Right atrium auricular region (tissue), 2 donors: Measurements from ENCODE around the gene ITSN1. TPM values are rescaled to one million over a fixed set of nuclear protein-coding genes. Genes with fewer than 3 reads are reported as not detected.

Experiments used
- DNase-seq: peaks from one replicate; pipeline ENCODE4 v3.0.0-alpha.2; 2019; ENCODE audit warnings: low spot score
- H3K27ac ChIP-seq, 2 donors: fragments of 200-600 bp; sonication (generic); 1 replicate in 1 of 2; 2 replicates in 1 of 2; pipeline ENCODE4 v1.5.1; 2016 to 2019
- H3K27me3 ChIP-seq, 2 donors: fragments of 200-600 bp; sonication (generic); one replicate each; pipeline versions ENCODE4 v1.5.1 to v1.6.0; 2017 to 2019
- H3K36me3 ChIP-seq: fragments of 200-600 bp; sonication (generic); one replicate; pipeline ENCODE4 v1.5.1; 2016
- H3K4me1 ChIP-seq, 2 donors: fragments of 200-600 bp; sonication (generic); one replicate each; pipeline versions ENCODE4 v1.5.1 to v1.6.0; 2017 to 2019
- H3K4me3 ChIP-seq, 2 donors: fragments of 200-600 bp; sonication (generic); 1 replicate in 1 of 2; 2 replicates in 1 of 2; pipeline ENCODE4 v1.5.1; 2017 to 2019; ENCODE audit warnings: mild to moderate bottlenecking in 1 of 2, moderate library complexity in 1 of 2
- H3K9me3 ChIP-seq, 2 donors: fragments of 200-600 bp; sonication (generic); one replicate each; pipeline ENCODE4 v1.5.1; 2019
- total RNA-seq, 2 donors: library from RNA; depleted of rRNA; stranded (reverse); fragments of >200 nt; gene quantifications; one replicate each; pipeline ENCODE4 v1.1.0, GENCODE V29; 2016
- TF ChIP-seq, protein P1 (sequence below), 2 donors: fragments of 200-600 bp; sonication (generic); IDR thresholded peaks; one replicate each; pipeline ENCODE4 v1.5.1; 2019; ENCODE audit warnings: antibody characterized with exemption in 2 of 2

Gene ITSN1
- total RNA-seq, 2 donors from 2014 or later: 49.9 to 54.9 TPM

DNA sequence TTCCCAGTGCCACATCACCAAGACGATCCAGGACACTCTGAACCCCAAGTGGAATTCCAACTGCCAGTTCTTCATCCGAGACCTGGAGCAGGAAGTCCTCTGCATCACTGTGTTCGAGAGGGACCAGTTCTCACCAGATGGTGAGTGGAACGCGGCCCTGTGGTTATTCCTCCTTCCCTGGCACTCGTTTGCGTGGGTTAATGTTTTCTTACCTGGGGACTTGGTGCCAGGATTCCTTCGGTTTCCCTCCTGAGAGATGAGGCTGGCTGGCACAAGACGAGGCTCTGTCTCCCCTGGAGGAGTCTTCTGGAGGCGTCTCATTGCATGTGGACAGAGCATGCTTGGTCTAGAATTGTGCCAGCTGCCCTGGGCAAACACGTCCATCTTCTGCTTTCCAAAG is 244.0 kb downstream of the ITSN1 start:
- H3K9me3 ChIP-seq: no peaks in the 10 kb centered on the region
- H3K4me1 ChIP-seq: no peaks in the 10 kb centered on the region
- H3K27ac ChIP-seq: no peak overlapping the region

DNA sequence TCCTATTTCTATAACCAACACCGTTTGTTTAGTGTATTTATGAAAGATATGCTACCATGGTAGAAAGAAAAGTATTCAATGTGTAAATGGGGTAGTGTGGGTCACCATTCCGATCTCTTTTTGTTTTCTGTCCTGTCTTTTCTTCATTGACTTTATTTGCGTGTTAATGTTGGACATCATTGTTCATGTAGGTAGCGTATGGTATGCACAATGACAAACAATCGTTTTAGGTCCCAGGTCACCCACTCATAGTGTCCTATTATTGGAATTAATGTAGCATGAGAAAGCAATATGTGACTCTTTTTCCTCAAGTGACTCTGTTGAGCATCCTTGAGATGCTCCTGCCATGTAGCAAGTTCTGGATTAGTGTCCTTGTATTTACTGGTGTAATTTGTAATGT is 247.9 kb downstream of the ITSN1 start:
- TF ChIP-seq, protein P1, sequence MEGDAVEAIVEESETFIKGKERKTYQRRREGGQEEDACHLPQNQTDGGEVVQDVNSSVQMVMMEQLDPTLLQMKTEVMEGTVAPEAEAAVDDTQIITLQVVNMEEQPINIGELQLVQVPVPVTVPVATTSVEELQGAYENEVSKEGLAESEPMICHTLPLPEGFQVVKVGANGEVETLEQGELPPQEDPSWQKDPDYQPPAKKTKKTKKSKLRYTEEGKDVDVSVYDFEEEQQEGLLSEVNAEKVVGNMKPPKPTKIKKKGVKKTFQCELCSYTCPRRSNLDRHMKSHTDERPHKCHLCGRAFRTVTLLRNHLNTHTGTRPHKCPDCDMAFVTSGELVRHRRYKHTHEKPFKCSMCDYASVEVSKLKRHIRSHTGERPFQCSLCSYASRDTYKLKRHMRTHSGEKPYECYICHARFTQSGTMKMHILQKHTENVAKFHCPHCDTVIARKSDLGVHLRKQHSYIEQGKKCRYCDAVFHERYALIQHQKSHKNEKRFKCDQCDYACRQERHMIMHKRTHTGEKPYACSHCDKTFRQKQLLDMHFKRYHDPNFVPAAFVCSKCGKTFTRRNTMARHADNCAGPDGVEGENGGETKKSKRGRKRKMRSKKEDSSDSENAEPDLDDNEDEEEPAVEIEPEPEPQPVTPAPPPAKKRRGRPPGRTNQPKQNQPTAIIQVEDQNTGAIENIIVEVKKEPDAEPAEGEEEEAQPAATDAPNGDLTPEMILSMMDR (IDR thresholded peaks at IDR 0.05): no peak
- no peak overlapping the region for H3K4me3 ChIP-seq
- no peaks in the 10 kb centered on the region for H3K36me3 ChIP-seq
- no peak overlapping the region for H3K27ac ChIP-seq
- no peaks in the 10 kb centered on the region for H3K9me3 ChIP-seq
- H3K4me1 ChIP-seq: peaks cover 0 to 13% of the 10 kb centered on the region in 2 donors
- no peak for DNase-seq
- no peaks in the 10 kb centered on the region for H3K27me3 ChIP-seq

More for the DNA sequence above, 244.0 kb downstream of the ITSN1 start:
- Histone ChIP-seq H3K36me3 (no peaks in the 10 kb centered on the region), H3K27me3 (no peaks in the 10 kb centered on the region), H3K4me3 (no peak overlapping the region)
- TF ChIP-seq, protein P1 (IDR thresholded peaks at IDR 0.05): no peak
- DNase-seq: no peak

DNA sequence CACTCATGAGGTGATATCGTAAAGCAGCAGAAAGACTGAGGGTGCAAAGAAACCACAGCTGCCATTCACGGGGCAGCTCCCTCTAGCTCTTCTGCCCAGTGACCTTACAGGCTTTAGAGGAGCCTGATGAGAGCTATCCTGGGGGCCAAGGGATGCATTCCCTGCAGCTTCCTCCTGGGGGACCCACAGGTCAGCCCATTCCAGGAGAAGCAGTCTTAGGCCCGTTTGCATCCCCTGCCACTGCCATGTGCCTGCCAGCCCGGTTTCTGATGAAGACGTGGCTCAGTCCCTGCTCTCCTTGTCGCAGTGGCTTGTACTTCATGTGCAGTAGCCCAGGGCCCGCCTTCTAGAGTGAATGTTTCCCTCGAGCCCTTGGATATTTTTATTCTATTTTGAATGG is 250.6 kb downstream of the ITSN1 start:
- Histone ChIP-seq H3K9me3 (no peaks in the 10 kb centered on the region), H3K36me3 (no peaks in the 10 kb centered on the region), H3K4me3 (no peak overlapping the region), H3K27me3 (no peaks in the 10 kb centered on the region), H3K27ac (no peak overlapping the region), H3K4me1 (peaks cover 0 to 13% of the 10 kb centered on the region in 2 donors)
- no peak for DNase-seq
- TF ChIP-seq, protein P1 (IDR thresholded peaks at IDR 0.05): no peak

DNA sequence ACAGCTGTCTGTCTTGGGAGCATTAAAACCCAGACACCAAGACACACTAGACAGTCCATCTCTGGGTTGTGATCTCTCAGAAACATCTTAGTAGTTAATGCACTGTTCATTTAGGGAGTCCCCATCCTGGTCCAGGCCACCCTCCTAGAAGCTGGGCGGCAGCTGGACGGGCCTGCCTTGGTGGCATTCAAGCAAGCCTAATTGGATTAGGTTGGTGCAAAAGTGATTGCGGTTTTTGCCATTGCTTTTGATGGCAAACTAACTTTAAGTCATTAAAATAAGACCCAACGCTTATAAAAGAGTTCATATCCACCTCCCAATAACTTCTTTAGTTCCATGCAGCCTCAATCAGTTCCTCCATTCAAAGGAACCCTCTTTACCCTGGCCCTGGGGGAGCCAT is 251.6 kb downstream of the ITSN1 start:
- H3K27me3 ChIP-seq: no peaks in the 10 kb centered on the region
- H3K27ac ChIP-seq: no peak overlapping the region
- H3K36me3 ChIP-seq: no peaks in the 10 kb centered on the region
- DNase-seq: no peak
- TF ChIP-seq, protein P1 (IDR thresholded peaks at IDR 0.05): no peak
- H3K4me3 ChIP-seq: no peak overlapping the region
- H3K4me1 ChIP-seq: peaks cover 0 to 13% of the 10 kb centered on the region in 2 donors
- no peaks in the 10 kb centered on the region for H3K9me3 ChIP-seq

DNA sequence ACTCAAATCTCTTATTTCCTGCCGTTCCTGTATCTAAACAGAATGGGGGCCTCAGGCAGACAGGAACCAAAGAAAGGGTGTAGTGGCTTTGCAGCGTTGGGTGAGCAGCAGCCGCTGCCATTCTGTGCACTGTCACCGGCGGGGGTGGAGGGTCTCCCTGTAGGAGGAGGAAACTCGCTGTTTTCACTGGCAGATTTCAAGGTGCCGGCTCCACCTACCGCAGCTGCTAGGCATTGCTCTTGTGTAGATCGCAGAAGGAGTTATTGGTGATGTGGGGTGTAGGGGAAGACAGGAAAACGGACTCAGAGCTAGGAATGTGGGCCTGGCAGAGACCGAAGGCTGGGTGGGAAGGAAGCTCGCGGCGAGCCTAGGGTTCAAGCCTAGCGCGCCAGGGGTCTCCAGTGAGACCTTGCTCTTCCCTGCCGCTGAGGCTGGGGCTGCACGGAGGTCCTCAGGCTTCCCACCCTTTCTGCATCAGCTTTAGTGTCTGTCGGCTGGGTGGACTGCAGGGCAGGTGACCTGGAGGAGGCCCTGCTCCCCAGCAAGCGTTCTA is 252.5 kb downstream of the ITSN1 start:
- H3K9me3 ChIP-seq: no peaks in the 10 kb centered on the region
- DNase-seq: peak; percentile 84
- no peak overlapping the region for H3K27ac ChIP-seq
- H3K27me3 ChIP-seq: no peaks in the 10 kb centered on the region
- peaks cover 2% of the 10 kb centered on the region for H3K36me3 ChIP-seq
- peak overlapping the region; percentile 26 to 32 for H3K4me3 ChIP-seq
- peaks cover 0 to 13% of the 10 kb centered on the region in 2 donors for H3K4me1 ChIP-seq
- TF ChIP-seq, protein P1 (IDR thresholded peaks at IDR 0.05): peak; percentile 53 to 80

DNA sequence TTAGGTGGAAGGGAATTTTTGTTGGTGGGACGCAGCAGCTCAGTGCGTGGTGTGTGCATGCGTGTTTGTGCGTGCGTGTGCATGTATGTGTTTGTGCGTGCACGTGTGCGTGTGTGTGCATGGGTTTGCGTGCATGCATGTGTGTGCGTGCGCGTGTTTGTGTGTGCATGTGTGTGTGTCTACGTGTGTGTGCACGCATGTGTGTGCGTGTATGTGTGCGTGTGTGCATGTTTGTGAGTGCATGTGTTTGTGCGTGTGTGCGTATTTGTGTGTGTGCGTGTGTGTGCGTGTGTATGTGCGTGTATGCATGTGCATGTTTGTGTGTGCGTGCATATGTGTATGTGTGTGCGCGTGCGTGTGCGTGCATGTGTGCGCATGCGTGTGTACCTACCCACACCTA is 253.1 kb downstream of the ITSN1 start:
- no peaks in the 10 kb centered on the region for H3K27me3 ChIP-seq
- H3K36me3 ChIP-seq: peaks cover 4% of the 10 kb centered on the region
- peaks cover 0 to 13% of the 10 kb centered on the region in 2 donors for H3K4me1 ChIP-seq
- DNase-seq: no peak
- peak overlapping the region in 1 of 2 donors; percentile 32 for H3K4me3 ChIP-seq
- no peak overlapping the region for H3K27ac ChIP-seq
- TF ChIP-seq, protein P1 (IDR thresholded peaks at IDR 0.05): no peak
- H3K9me3 ChIP-seq: no peaks in the 10 kb centered on the region
